ENCODE data around the gene CCDC77. TPM values are rescaled to one million over a fixed set of nuclear protein-coding genes. Genes with fewer than 3 reads are reported as not detected.

The CCDC77 gene
- total RNA-seq, 4 donors from 2014 or later, result 2.4 to 6.7 (median 2.9) TPM

- WGBS, 2 donors (ENCODE audit: low coverage in 1 of 2), result 74% methylated on average over 11 of the region's 13 CpGs; no CpG with 5 or more reads in 1 of the 2 donors
- H3K4me3 ChIP-seq, result no peak overlapping the region
- H3K36me3 ChIP-seq, result no peaks in the 10 kb centered on the region
- H3K9me3 ChIP-seq, result no peaks in the 10 kb centered on the region
- H3K27me3 ChIP-seq, result no peaks in the 10 kb centered on the region
- no peak overlapping the region for H3K27ac ChIP-seq
- intact Hi-C loops (cut with DNase I; ENCODE audit: low total_unique reads), result no loop called here
- H3K4me1 ChIP-seq, result peaks cover 0 to 6% (median 1%) of the 10 kb centered on the region in 4 donors
- no peak for DNase-seq
- in situ Hi-C loops (cut with MboI; ENCODE audit: low pct_ligation_motif_present in 1 of 4, low pct_unique_long_range_greater_than_20kb in 1 of 4, low sequenced_read_pairs in 3 of 4), result no loop called here
- TF ChIP-seq POLR2A (IDR thresholded peaks at IDR 0.05), result no peak
- no peak for TF ChIP-seq POLR2AphosphoS5 (IDR thresholded peaks at IDR 0.05)
- TF ChIP-seq EP300 (IDR thresholded peaks at IDR 0.05; ENCODE audit: low read depth), result no peak
- TF ChIP-seq CTCF (IDR thresholded peaks at IDR 0.05), result no peak
Measured at GRCh38 chr12:480831-481816, 79.7 kb downstream of the CCDC77 start.

GRCh38 chr12:482061-482460 lies 80.6 kb downstream of the CCDC77 start:
- H3K36me3 ChIP-seq, result no peaks in the 10 kb centered on the region
- in situ Hi-C loops (cut with MboI; ENCODE audit: low pct_ligation_motif_present in 1 of 4, low pct_unique_long_range_greater_than_20kb in 1 of 4, low sequenced_read_pairs in 3 of 4), result no loop called here
- H3K9me3 ChIP-seq, result no peaks in the 10 kb centered on the region
- no peak for DNase-seq
- intact Hi-C loops (cut with DNase I; ENCODE audit: low total_unique reads), result no loop called here
- H3K4me3 ChIP-seq, result no peak overlapping the region
- no peak for TF ChIP-seq CTCF (IDR thresholded peaks at IDR 0.05)
- no peak for TF ChIP-seq POLR2A (IDR thresholded peaks at IDR 0.05)
- TF ChIP-seq EP300 (IDR thresholded peaks at IDR 0.05; ENCODE audit: low read depth), result no peak
- no peak for TF ChIP-seq POLR2AphosphoS5 (IDR thresholded peaks at IDR 0.05)
- 90% methylated on average over 3 of the region's 3 CpGs; no CpG with 5 or more reads in 1 of the 2 donors for WGBS, 2 donors (ENCODE audit: low coverage in 1 of 2)
- H3K27ac ChIP-seq, result no peak overlapping the region
- H3K4me1 ChIP-seq, result peaks cover 0 to 6% (median 1%) of the 10 kb centered on the region in 4 donors
- no peaks in the 10 kb centered on the region for H3K27me3 ChIP-seq

- Histone ChIP-seq H3K36me3 (no peaks in the 10 kb centered on the region), H3K4me3 (no peak overlapping the region), H3K27me3 (no peaks in the 10 kb centered on the region), H3K4me1 (peaks cover 0 to 6% (median 1%) of the 10 kb centered on the region in 4 donors), H3K27ac (no peak overlapping the region), H3K9me3 (no peaks in the 10 kb centered on the region)
- intact Hi-C loops (cut with DNase I; ENCODE audit: low total_unique reads), result no loop called here
- TF ChIP-seq CTCF (IDR thresholded peaks at IDR 0.05) (no peak), POLR2A (IDR thresholded peaks at IDR 0.05) (no peak), POLR2AphosphoS5 (IDR thresholded peaks at IDR 0.05) (no peak), EP300 (IDR thresholded peaks at IDR 0.05; ENCODE audit: low read depth) (no peak)
- DNase-seq, result no peak
- in situ Hi-C loops (cut with MboI; ENCODE audit: low pct_ligation_motif_present in 1 of 4, low pct_unique_long_range_greater_than_20kb in 1 of 4, low sequenced_read_pairs in 3 of 4), result no loop called here
- 75 to 77% methylated on average over 4 to 11 of the region's 11 CpGs for WGBS, 2 donors (ENCODE audit: low coverage in 1 of 2)
Measured at GRCh38 chr12:484096-484495, 82.7 kb downstream of the CCDC77 start.

GRCh38 chr12:490260-490659 lies 88.8 kb downstream of the CCDC77 start:
- TF ChIP-seq CTCF (IDR thresholded peaks at IDR 0.05), result no peak
- no peak for TF ChIP-seq POLR2AphosphoS5 (IDR thresholded peaks at IDR 0.05)
- TF ChIP-seq POLR2A (IDR thresholded peaks at IDR 0.05), result no peak
- no peak for TF ChIP-seq EP300 (IDR thresholded peaks at IDR 0.05; ENCODE audit: low read depth)
- intact Hi-C loops (cut with DNase I; ENCODE audit: low total_unique reads), result no loop called here
- no peak for DNase-seq

More at GRCh38 chr12:490260-490659, 88.8 kb downstream of the CCDC77 start:
- in situ Hi-C loops (cut with MboI; ENCODE audit: low pct_ligation_motif_present in 1 of 4, low pct_unique_long_range_greater_than_20kb in 1 of 4, low sequenced_read_pairs in 3 of 4), result no loop called here
- Histone ChIP-seq H3K27ac (no peak overlapping the region), H3K27me3 (no peaks in the 10 kb centered on the region), H3K4me1 (no peaks in the 10 kb centered on the region), H3K36me3 (no peaks in the 10 kb centered on the region), H3K4me3 (no peak overlapping the region), H3K9me3 (peaks cover 0 to 11% of the 10 kb centered on the region in 2 donors)
